Endodermal cell (in vitro differentiated cells): ENCODE data around the gene ZNF341. TPM values are rescaled to one million over a fixed set of nuclear protein-coding genes. Genes with fewer than 3 reads are reported as not detected.

Experiments
- DNase-seq: peaks from one replicate; pipeline ENCODE4 v3.0.0-alpha.2; 2017
- H3K27ac ChIP-seq: 2 replicates; pipeline ENCODE4 v1.5.1; 2013; ENCODE audit warnings: mild to moderate bottlenecking, low read depth, low read length, moderate library complexity
- H3K27me3 ChIP-seq: 2 replicates; pipeline ENCODE4 v1.6.1; 2013; ENCODE audit warnings: mild to moderate bottlenecking, low read length, moderate library complexity; ENCODE audit not compliant: insufficient read depth, control insufficient read depth, poor library complexity, severe bottlenecking
- H3K36me3 ChIP-seq: 2 replicates; pipeline ENCODE4 v1.7.0; 2013; ENCODE audit warnings: mild to moderate bottlenecking, low read length, moderate library complexity; ENCODE audit not compliant: control insufficient read depth, insufficient read depth
- H3K4me1 ChIP-seq: one replicate; pipeline ENCODE4 v1.7.0; 2013; ENCODE audit warnings: low read length; ENCODE audit not compliant: control insufficient read depth, insufficient read depth
- H3K4me3 ChIP-seq: 2 replicates; pipeline ENCODE4 v1.5.1; 2013; ENCODE audit warnings: mild to moderate bottlenecking, low read length, moderate library complexity
- H3K9ac ChIP-seq: 2 replicates; pipeline ENCODE4 v1.6.1; 2013; ENCODE audit warnings: mild to moderate bottlenecking, low read length, moderate library complexity; ENCODE audit not compliant: poor library complexity, severe bottlenecking; ENCODE audit errors: extremely low read depth
- H3K9me3 ChIP-seq: 2 replicates; pipeline ENCODE4 v1.6.1; 2013; ENCODE audit warnings: mild to moderate bottlenecking, low read length, moderate library complexity; ENCODE audit not compliant: control insufficient read depth
- H3K27ac Mint-ChIP-seq: 2 replicates; pipeline ENCODE4 v1.8.0; 2020; ENCODE audit warnings: mixed read lengths
- H3K27me3 Mint-ChIP-seq: 2 replicates; pipeline ENCODE4 v1.8.0; 2021; ENCODE audit warnings: mild to moderate bottlenecking, mixed read lengths; ENCODE audit not compliant: insufficient read depth
- H3K36me3 Mint-ChIP-seq: 2 replicates; pipeline ENCODE4 v1.8.0; 2020; ENCODE audit warnings: low read depth, mixed read lengths
- H3K4me1 Mint-ChIP-seq: 2 replicates; pipeline ENCODE4 v1.8.0; 2020; ENCODE audit warnings: mixed read lengths
- H3K4me3 Mint-ChIP-seq: 2 replicates; pipeline ENCODE4 v1.8.0; 2020; ENCODE audit warnings: mild to moderate bottlenecking, moderate library complexity, mixed read lengths
- H3K9me3 Mint-ChIP-seq: 2 replicates; pipeline ENCODE4 v1.8.0; 2020; ENCODE audit warnings: mild to moderate bottlenecking, mixed read lengths
- WGBS, 2 experiments: methylation state at CpG; one replicate each; pipeline versions ENCODE4 v1.1.5 to v1.1.7; 2013; ENCODE audit warnings: missing lambda C conversion rate in 2 of 2, mixed read lengths in 1 of 2; ENCODE audit not compliant: insufficient coverage in 1 of 2, insufficient read length in 1 of 2; 5-methylcytosine and 5-hydroxymethylcytosine counted together
- total RNA-seq, 2 donors: library from RNA; stranded (reverse); fragmentation: NEBNext Ultra II Directional in 1 of 2; extraction: Animal tissue kit (Norgen Biotek cat#: 25700) in 1 of 2; gene quantifications; 2 replicates in 1 of 2; 3 replicates in 1 of 2; pipeline ENCODE4 v1.2.1, GENCODE V29; 2021
- TF ChIP-seq, protein P1 (sequence below): fragments of 200-600 bp; sonication (generic); conservative IDR thresholded peaks from 2 replicates; pipeline ENCODE4 v1.5.0; 2021; ENCODE audit warnings: antibody characterized with exemption, mild to moderate bottlenecking

The ZNF341 gene
- total RNA-seq, 2 donors from 2014 or later: 5.4 to 6.5 TPM

- TF ChIP-seq, protein P1, sequence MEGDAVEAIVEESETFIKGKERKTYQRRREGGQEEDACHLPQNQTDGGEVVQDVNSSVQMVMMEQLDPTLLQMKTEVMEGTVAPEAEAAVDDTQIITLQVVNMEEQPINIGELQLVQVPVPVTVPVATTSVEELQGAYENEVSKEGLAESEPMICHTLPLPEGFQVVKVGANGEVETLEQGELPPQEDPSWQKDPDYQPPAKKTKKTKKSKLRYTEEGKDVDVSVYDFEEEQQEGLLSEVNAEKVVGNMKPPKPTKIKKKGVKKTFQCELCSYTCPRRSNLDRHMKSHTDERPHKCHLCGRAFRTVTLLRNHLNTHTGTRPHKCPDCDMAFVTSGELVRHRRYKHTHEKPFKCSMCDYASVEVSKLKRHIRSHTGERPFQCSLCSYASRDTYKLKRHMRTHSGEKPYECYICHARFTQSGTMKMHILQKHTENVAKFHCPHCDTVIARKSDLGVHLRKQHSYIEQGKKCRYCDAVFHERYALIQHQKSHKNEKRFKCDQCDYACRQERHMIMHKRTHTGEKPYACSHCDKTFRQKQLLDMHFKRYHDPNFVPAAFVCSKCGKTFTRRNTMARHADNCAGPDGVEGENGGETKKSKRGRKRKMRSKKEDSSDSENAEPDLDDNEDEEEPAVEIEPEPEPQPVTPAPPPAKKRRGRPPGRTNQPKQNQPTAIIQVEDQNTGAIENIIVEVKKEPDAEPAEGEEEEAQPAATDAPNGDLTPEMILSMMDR: no peak
- Histone ChIP-seq H3K9ac (no peak overlapping the region), H3K4me3 (peak overlapping the region; percentile 2), H3K4me1 (peaks cover 38% of the 10 kb centered on the region), H3K27ac (no peak overlapping the region), H3K36me3 (peaks cover 3% of the 10 kb centered on the region), H3K27me3 (no peaks in the 10 kb centered on the region), H3K9me3 (no peaks in the 10 kb centered on the region)
- Mint-ChIP-seq H3K4me1 (peaks cover 70% of the 10 kb centered on the region), H3K27ac (peak overlapping the region; percentile 90), H3K9me3 (no peaks in the 10 kb centered on the region), H3K36me3 (peaks cover 5% of the 10 kb centered on the region), H3K4me3 (peak overlapping the region; percentile 30), H3K27me3 (no peaks in the 10 kb centered on the region)
- peak; percentile 67 for DNase-seq
- WGBS, 2 experiments: 78 to 80% methylated on average over 3 of the region's 3 CpGs
Measured at GRCh38 chr20:33825340-33826269, 93.8 kb downstream of the ZNF341 start.

DNA sequence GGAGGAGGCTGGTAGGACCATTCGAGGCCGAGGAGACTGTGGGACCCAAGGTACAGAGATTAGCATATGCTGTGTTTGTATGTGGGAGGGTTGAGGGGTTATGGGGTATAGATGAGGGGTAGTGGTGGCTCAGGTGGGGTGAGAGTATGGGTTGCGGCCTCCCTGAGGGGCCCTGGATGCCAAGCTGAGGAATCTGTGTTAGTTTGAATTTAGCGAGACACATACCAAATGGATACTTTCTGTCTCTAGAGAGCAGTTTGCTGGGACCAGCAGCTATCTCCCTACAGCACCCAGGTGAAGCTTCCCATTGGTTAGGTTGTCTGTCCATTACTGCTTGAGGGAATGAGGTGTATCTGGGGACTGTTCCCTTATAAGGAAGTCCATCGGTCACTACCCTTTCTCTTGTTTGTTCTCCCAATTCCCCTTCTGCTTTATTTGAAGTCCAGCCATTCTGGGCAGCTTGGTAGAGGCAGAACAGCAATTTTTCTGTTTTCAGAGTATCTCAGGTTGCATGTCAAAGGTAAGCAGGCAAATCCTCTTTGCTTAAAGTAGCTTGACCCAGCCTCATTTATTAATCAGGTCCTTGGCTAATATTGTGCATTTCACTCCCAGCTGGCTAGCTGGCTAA is 94.6 kb downstream of the ZNF341 start:
- Mint-ChIP-seq H3K4me3 (peak overlapping the region; percentile 30), H3K9me3 (no peaks in the 10 kb centered on the region), H3K27me3 (no peaks in the 10 kb centered on the region), H3K27ac (peak overlapping the region; percentile 90), H3K36me3 (peaks cover 6% of the 10 kb centered on the region), H3K4me1 (peaks cover 69% of the 10 kb centered on the region)
- H3K4me1 ChIP-seq: peaks cover 38% of the 10 kb centered on the region
- peaks cover 3% of the 10 kb centered on the region for H3K36me3 ChIP-seq
- no peak overlapping the region for H3K27ac ChIP-seq
- H3K9me3 ChIP-seq: no peaks in the 10 kb centered on the region
- TF ChIP-seq, protein P1: no peak
- peak overlapping the region; percentile 2 for H3K4me3 ChIP-seq
- H3K9ac ChIP-seq: no peak overlapping the region
- peak; percentile 77 for DNase-seq
- 85 to 88% methylated on average over 4 to 5 of the region's 5 CpGs for WGBS, 2 experiments
- no peaks in the 10 kb centered on the region for H3K27me3 ChIP-seq

GRCh38 chr20:33827109-33827508 is 95.3 kb downstream of the ZNF341 start:
- 75 to 91% methylated on average over 1 to 2 of the region's 2 CpGs for WGBS, 2 experiments
- no peak for DNase-seq
- Mint-ChIP-seq H3K36me3 (peaks cover 13% of the 10 kb centered on the region), H3K27me3 (no peaks in the 10 kb centered on the region), H3K4me1 (peaks cover 74% of the 10 kb centered on the region), H3K27ac (peak overlapping the region; percentile 13), H3K4me3 (no peak overlapping the region), H3K9me3 (no peaks in the 10 kb centered on the region)
- Histone ChIP-seq H3K4me1 (peaks cover 38% of the 10 kb centered on the region), H3K27me3 (no peaks in the 10 kb centered on the region), H3K9me3 (no peaks in the 10 kb centered on the region), H3K4me3 (no peak overlapping the region), H3K36me3 (peaks cover 3% of the 10 kb centered on the region), H3K9ac (no peak overlapping the region), H3K27ac (no peak overlapping the region)
- TF ChIP-seq, protein P1: no peak
